Activated T-cell treated with anti-CD3 and anti-CD28 coated beads, Interleukin-2, amount 50 U/mL, for 24 hours (primary cell): ENCODE results near the gene C1S.
A peak's percentile ranks its signal among the peaks of the same experiment; 100 is the strongest.

ENCODE experiments used
- DNase-seq: peaks from one replicate; pipeline ENCODE4 v3.0.0-alpha.2; 2020
- H3K27ac Mint-ChIP-seq: 2 replicates; pipeline ENCODE4 v1.8.0; 2020; ENCODE audit warnings: mild to moderate bottlenecking, mixed read lengths
- H3K27me3 Mint-ChIP-seq: 2 replicates; pipeline ENCODE4 v1.8.0; 2020; ENCODE audit warnings: mixed read lengths
- H3K36me3 Mint-ChIP-seq: 2 replicates; pipeline ENCODE4 v1.8.0; 2020; ENCODE audit warnings: low read depth, mixed read lengths
- H3K4me1 Mint-ChIP-seq: 2 replicates; pipeline ENCODE4 v1.8.0; 2020; ENCODE audit warnings: low read depth, mixed read lengths
- H3K4me3 Mint-ChIP-seq: 2 replicates; pipeline ENCODE4 v1.8.0; 2020; ENCODE audit warnings: mild to moderate bottlenecking, moderate library complexity, mixed read lengths
- H3K9me3 Mint-ChIP-seq: 2 replicates; pipeline ENCODE4 v1.8.0; 2020; ENCODE audit warnings: mixed read lengths

The C1S gene

DNA sequence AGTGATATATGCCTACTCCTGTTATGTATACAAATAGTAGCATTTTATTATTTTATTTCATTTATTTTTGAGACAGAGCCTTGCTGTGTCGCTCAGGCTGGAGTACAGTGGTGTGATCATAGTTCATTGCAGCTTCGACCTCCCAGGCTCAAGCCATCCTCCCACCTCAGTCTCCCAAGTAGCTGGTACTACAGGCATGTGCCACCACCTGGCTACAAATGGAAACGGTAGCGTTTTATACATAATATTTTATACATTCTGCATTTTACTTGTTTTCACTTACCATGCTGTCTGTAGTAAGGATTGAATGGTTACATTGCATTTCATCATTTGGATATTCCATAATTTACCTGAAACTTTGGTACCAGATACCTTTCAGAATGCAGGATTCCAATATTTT, 17.6 kb downstream of the C1S start:
- H3K4me3 Mint-ChIP-seq = no peak overlapping the region
- H3K27ac Mint-ChIP-seq = no peak overlapping the region
- peaks cover 2% of the 10 kb centered on the region for H3K9me3 Mint-ChIP-seq
- no peak for DNase-seq
- no peaks in the 10 kb centered on the region for H3K27me3 Mint-ChIP-seq
- no peaks in the 10 kb centered on the region for H3K4me1 Mint-ChIP-seq
- no peaks in the 10 kb centered on the region for H3K36me3 Mint-ChIP-seq

DNA sequence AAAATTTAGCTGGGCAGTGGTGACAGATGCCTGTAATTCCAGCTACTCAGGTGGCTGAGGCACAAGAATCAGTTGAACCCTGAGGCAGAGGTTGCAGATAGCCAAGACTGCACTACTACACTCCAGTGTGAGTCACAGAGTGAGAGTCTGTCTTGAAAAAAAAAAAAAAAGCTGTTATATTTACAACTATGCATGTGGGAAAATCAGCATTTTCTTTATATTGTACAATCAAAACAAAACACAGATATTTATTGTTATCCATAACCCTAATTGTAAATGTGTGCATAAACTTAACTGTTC, 19.3 kb downstream of the C1S start:
- DNase-seq = no peak
- H3K36me3 Mint-ChIP-seq = no peaks in the 10 kb centered on the region
- H3K27ac Mint-ChIP-seq = no peak overlapping the region
- H3K4me3 Mint-ChIP-seq = no peak overlapping the region
- H3K27me3 Mint-ChIP-seq = no peaks in the 10 kb centered on the region
- H3K4me1 Mint-ChIP-seq = no peaks in the 10 kb centered on the region
- peaks cover 5% of the 10 kb centered on the region for H3K9me3 Mint-ChIP-seq

DNA sequence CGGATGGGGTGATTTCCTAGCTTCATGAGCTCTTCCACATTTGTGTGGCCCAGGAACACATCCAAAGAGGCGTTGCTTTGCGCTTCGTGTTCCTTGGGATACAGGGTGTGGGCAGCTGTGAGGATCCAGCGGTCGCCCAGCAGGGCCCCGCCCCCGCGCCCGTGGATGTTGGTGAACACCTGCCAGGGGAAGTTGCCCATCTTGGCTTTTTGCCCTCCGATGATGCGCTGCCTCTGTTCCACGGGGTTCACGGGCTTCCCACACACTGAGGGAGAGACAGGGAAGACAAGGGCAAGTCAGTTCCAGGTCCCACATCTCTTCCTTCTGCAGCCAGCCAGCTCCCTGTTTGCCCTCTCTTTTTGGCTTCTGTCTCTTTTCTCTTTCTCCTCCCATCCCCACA, 20.5 kb downstream of the C1S start:
- no peaks in the 10 kb centered on the region for H3K36me3 Mint-ChIP-seq
- H3K27me3 Mint-ChIP-seq = no peaks in the 10 kb centered on the region
- H3K27ac Mint-ChIP-seq = no peak overlapping the region
- no peaks in the 10 kb centered on the region for H3K4me1 Mint-ChIP-seq
- no peak for DNase-seq
- H3K9me3 Mint-ChIP-seq = peaks cover 5% of the 10 kb centered on the region
- H3K4me3 Mint-ChIP-seq = no peak overlapping the region

DNA sequence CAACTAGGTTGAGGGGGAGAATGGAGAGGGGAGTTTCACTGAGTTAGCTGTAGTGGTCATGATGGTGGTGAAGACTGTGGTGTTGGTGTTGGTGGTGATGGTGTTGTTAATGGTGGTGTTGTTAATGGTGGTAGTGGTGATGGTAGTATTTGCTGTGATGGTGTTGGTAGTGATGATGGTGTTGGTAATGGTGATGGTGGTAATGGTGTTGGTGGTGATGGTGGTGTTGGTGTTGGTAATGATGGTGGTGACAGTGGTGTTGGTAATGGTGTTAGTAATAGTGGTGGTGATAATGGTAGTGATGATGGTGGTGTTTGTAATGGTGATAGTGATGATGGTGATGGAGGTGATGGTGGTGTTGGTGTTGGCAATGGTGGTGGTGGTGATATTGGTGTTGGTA, 22.6 kb downstream of the C1S start:
- H3K4me1 Mint-ChIP-seq = no peaks in the 10 kb centered on the region
- no peak overlapping the region for H3K27ac Mint-ChIP-seq
- H3K36me3 Mint-ChIP-seq = no peaks in the 10 kb centered on the region
- H3K4me3 Mint-ChIP-seq = no peak overlapping the region
- H3K27me3 Mint-ChIP-seq = no peaks in the 10 kb centered on the region
- DNase-seq = no peak
- peaks cover 5% of the 10 kb centered on the region for H3K9me3 Mint-ChIP-seq

DNA sequence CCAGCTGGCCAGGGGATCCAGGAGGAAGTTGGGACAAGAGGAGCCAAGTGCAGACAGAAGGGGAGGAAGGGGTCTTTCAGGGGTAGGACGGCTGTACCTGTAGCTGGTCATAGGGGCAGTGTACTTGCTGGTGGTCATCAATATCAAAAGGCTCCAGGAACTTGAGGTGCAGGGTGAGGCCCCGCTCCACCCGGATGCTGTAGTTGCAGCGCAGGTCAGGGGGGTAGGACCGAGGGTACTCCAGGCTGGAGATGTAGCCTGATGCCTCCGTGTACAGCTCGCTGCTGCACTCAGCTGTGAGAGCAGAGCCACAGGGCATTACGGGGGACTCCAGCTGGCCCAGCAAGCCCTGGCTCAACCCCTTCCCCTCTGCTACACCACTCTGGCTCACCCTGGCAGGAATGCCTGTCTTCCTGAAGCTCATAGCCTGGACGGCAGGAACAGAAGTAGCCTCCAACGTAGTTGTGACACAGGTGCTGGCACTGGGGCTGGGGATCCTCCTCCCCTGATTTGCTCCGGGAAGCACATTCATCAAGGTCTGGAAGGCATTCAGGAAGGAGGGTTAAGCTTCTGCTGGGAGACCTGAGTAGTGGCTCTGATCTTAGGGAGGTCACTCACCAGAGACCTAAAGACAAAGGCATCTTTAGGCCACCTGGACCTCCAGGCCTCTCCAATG, 28.8 kb downstream of the C1S start:
- Mint-ChIP-seq H3K27ac (no peak overlapping the region), H3K9me3 (no peaks in the 10 kb centered on the region), H3K4me3 (no peak overlapping the region), H3K4me1 (peaks cover 9% of the 10 kb centered on the region), H3K27me3 (peaks cover 2% of the 10 kb centered on the region), H3K36me3 (no peaks in the 10 kb centered on the region)
- DNase-seq = no peak

DNA sequence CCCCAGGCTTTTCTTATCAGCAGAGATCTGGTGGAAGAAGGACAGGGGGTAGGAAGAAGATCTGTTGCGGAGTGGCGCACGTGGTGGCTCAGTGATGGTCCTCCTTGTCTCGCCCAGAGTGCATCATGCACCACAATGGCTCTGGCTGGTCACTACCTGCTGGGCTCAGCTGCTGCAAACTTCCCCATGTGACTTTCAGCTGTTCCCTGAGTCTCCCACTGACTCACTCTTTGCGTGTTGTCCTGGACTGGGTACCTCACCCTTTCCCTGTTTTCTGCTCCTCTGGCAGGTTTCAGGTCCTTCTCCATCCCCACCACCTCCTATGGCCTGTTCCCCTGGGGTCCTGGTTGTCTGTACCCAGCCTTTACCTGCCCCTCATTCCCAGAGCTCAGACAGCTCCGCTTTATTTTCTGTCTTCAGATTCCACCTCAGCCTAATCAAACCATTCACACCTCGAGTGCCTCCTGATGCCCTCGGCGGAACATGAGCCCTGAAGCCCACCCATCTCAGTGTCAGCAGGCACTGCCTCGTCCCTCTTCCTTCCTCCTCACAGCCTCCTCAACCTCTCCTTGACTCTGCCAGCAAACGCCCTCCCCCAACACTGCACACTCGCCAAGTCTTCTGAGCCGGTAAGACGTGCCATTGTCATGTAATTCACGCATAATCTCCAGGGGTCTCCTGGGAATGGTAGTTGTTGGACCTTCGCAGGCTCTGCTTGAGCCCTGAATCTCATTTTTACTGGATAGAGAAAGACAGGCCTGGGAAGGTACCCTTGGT, 29.9 kb downstream of the C1S start:
- H3K4me1 Mint-ChIP-seq = peaks cover 9% of the 10 kb centered on the region
- no peak overlapping the region for H3K27ac Mint-ChIP-seq
- DNase-seq = no peak
- no peak overlapping the region for H3K4me3 Mint-ChIP-seq
- peaks cover 2% of the 10 kb centered on the region for H3K27me3 Mint-ChIP-seq
- no peaks in the 10 kb centered on the region for H3K9me3 Mint-ChIP-seq
- no peaks in the 10 kb centered on the region for H3K36me3 Mint-ChIP-seq

DNA sequence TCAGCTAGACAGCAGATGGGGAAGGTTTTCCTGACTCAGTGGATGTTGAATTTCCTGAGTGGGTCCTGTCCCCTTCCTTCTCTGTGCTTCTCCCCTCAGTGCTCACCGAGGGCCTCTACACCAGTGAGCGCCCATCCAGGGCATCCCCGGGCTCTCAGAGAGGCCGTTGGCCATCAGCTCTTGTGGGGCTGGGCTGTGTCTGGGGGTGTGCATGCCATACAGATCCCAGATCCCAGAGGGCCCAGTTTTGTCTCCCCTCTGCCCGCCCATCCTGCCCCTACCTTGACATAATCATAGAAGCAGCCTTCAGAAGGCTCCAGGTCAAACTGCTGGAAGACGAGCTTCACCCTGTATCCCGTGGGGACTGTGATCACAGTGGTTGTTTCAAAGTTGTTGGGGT, 30.7 kb downstream of the C1S start:
- no peak for DNase-seq
- Mint-ChIP-seq H3K4me1 (peaks cover 9% of the 10 kb centered on the region), H3K4me3 (no peak overlapping the region), H3K36me3 (no peaks in the 10 kb centered on the region), H3K27ac (no peak overlapping the region), H3K27me3 (peaks cover 2% of the 10 kb centered on the region), H3K9me3 (no peaks in the 10 kb centered on the region)

DNA sequence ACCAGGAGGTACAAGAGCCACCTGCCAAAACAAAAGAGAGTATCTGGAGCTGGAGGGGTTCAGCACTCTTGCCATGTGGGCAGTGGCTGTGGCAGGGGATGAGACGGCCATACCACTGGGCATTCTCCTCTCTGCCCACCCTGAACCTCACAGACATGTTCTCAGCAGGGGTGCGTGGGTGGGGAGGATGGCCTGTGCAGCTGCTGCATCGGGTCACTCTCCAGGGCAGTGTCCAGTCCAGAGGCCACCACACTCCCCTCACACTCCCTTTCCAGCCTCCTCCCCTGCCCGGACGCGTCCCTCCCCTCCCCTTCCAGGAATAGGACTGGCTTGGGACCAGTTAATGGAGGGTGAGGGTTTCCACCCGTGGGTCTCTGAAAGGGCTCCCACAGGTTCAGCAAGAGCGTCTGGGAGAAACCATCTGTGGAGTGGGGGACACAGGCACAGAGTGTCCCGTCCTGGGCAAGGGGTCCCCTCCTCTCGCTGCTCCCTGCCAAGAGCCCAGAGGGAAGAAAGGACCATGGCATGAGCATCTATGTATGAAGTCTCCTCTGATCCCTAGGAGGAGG, 31.2 kb downstream of the C1S start:
- H3K4me1 Mint-ChIP-seq = peaks cover 9% of the 10 kb centered on the region
- peak overlapping the region; percentile 78 for H3K4me3 Mint-ChIP-seq
- DNase-seq = no peak
- peaks cover 2% of the 10 kb centered on the region for H3K27me3 Mint-ChIP-seq
- H3K9me3 Mint-ChIP-seq = no peaks in the 10 kb centered on the region
- H3K36me3 Mint-ChIP-seq = no peaks in the 10 kb centered on the region
- H3K27ac Mint-ChIP-seq = peak overlapping the region; percentile 85

DNA sequence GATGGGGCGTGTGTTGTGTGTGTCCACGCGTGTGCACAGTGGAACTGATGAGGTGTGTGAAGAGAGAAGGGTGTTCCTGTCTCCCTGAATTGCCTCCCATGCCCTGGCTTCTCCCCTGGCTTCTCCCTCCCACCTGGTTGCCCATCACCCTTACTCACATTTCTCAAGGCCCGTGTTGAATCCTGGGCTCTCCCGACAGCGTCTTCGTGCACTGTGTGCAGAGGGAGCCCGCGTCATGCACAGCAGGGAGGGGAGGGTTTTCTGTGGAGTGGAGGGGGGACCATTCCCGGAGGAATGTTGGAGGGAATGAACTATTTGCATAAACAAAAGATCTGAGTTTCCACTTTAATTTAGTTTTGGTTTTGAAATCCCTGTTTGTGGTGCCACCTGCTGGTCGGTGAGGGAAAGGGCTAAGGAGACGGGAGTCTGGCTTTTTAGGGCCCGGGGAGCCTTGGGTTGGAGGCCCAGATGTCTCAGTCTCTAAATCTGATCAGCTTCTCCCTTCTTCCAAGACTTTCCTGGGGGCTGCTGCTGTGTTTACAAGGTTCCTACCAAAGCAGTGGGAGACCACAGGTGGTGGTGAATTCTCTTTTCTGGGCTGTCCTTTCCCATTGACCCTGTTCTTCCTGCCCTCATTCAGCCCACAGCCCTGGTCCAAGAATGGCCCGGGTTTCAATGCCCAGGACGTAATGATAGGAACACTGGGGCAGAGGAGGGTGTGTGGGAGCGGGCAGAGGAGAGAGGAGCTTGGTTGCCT, 31.9 kb downstream of the C1S start, which contains the start of gene C1R:
Gene C1R, minus strand, starts transcription at position 217 of the 757 bp plus-strand sequence. Its CDS starts 57 bp downstream, at position 160.
- peak within 1 kb of the TSS; percentile 78 for H3K4me3 Mint-ChIP-seq
- H3K36me3 Mint-ChIP-seq = no peaks in the 10 kb centered on the region
- H3K27ac Mint-ChIP-seq = peak within 1 kb of the TSS; percentile 85
- H3K4me1 Mint-ChIP-seq = peaks cover 9% of the 10 kb centered on the region
- DNase-seq = peak; percentile 79
- H3K27me3 Mint-ChIP-seq = peaks cover 2% of the 10 kb centered on the region
- H3K9me3 Mint-ChIP-seq = no peaks in the 10 kb centered on the region

DNA sequence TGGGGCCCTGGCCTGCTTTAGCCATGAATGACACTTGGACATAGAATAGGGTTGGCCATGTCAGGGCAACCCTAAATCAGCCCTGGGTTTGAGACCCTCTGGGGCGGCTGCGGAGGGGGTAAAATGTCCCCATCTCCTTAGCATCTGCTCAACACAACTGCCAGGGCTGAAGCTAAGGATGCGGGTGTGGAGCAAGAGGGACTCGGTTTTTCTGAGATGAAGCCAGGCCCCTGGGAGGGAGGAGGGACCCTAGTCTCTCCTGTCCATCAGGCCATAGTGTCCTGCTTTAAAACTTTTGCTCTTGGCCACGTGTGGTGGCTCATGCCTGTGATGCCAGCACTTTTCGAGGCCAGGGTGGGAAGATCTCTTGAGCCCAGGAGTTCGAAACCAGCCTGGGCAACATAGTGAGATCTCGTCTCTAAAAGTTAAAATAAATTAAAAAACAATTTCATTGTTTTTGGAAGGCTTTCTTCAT, 32.5 kb downstream of the C1S start:
- peaks cover 2% of the 10 kb centered on the region for H3K27me3 Mint-ChIP-seq
- no peak for DNase-seq
- H3K4me3 Mint-ChIP-seq = no peak overlapping the region
- H3K27ac Mint-ChIP-seq = no peak overlapping the region
- H3K36me3 Mint-ChIP-seq = peaks cover 2% of the 10 kb centered on the region
- no peaks in the 10 kb centered on the region for H3K9me3 Mint-ChIP-seq
- peaks cover 9% of the 10 kb centered on the region for H3K4me1 Mint-ChIP-seq

DNA sequence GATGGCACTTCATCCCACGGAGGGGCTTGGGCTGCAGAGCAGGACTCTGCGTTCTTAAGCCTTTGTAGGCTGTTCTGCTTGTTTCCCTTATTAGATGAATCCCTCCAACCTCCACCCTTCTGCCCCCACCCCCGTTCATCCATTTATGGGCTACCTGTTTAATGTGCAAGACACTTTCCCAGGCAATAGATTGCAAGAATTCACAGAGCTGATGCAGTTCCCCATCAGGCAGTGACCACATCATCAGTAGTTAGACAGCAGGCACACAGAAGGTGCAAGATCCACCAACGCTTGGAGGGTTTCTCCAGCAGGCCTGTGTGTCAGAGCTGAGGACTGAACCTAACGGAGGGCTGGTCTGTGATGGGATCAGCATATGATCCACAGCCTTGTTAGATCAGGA, 33.0 kb downstream of the C1S start:
- Mint-ChIP-seq H3K27me3 (peaks cover 2% of the 10 kb centered on the region), H3K27ac (no peak overlapping the region), H3K9me3 (no peaks in the 10 kb centered on the region), H3K4me3 (no peak overlapping the region), H3K4me1 (peaks cover 9% of the 10 kb centered on the region), H3K36me3 (peaks cover 7% of the 10 kb centered on the region)
- DNase-seq = no peak

DNA sequence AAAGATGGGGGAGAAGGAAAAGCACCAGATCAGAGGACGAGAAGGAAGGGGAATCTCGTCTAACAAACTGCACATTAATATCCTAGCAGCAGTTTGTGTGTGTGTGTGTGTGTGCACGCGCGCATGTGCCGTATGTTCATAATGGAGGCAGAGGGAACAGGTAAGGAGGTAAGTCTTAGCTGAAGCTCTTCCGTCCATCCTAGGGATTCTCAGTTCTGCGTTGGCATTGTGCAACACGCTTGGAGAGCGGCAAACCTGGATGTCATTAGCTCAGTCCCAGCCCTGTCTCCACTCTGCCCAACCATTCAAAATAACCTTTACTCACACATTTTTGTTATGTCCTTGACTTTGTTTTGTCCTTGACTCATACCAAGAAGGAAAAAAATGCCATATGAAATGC, 33.4 kb downstream of the C1S start:
- H3K27ac Mint-ChIP-seq = no peak overlapping the region
- peaks cover 9% of the 10 kb centered on the region for H3K4me1 Mint-ChIP-seq
- H3K4me3 Mint-ChIP-seq = no peak overlapping the region
- no peaks in the 10 kb centered on the region for H3K9me3 Mint-ChIP-seq
- peaks cover 10% of the 10 kb centered on the region for H3K36me3 Mint-ChIP-seq
- H3K27me3 Mint-ChIP-seq = peaks cover 2% of the 10 kb centered on the region
- no peak for DNase-seq

DNA sequence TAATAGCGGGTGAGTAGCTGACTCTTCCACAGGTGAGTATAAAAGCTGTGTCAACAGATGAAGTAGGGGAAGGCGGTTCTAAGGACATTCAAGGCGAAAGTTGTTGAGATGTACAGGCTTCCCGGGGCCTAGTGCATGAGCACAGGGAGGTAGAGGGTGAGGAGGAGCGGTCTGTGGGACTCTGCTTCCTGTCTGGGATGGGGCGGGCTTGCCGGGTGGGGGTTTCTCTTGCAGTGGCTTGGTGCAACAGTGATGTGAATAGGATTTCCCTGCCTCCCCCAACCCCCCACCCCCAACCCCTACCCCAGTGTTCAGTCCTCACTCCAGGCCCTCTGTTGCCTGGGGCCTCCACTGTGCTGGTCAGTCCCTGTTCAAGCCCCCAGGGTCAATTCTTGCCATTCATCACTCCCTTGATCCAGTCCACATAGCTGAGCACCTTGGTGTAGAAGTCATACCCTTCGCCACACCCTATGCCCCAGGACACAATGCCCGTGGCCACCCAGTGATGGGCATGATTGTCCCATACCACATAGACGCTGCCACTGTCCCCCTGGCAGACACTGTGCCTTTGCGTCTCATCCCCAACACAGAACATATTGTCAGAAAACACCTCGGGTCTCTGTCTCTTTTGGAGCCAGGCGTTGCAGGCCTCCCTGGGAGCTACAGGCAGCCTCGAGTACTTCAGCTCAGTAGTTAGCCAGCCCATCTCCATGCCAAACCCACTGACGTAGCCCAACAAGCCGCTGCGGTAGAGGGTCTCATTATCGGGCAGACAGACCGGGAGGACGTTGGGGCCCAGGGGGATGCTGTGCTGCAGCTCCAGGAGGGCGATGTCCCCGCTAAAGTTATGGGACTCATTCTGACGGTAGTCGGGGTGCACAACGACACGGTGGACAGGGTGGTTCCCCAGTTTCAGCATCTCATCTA, 35.8 kb downstream of the C1S start:
- H3K27ac Mint-ChIP-seq = no peak overlapping the region
- peaks cover 9% of the 10 kb centered on the region for H3K4me1 Mint-ChIP-seq
- DNase-seq = no peak
- no peaks in the 10 kb centered on the region for H3K27me3 Mint-ChIP-seq
- H3K9me3 Mint-ChIP-seq = no peaks in the 10 kb centered on the region
- peaks cover 20% of the 10 kb centered on the region for H3K36me3 Mint-ChIP-seq
- no peak overlapping the region for H3K4me3 Mint-ChIP-seq

DNA sequence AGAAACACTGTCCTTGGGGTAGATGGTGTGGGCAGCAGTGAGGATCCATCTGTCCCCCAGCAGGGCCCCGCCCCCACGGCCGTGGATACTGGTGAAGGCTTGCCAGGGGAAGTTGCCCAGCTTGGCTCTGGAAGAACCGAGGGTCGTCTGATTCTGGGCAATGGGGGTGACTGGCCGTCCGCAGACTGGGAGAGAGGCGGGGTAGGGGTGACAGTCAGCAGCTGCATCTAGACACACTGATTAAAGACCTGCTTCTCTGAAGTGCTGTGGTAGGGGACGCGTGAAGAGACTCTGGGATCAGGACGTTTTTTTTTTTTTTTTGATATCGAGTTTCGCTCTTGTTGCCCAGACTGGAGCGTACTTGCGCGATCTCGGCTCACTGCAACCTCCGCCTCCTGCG, 36.5 kb downstream of the C1S start:
- Mint-ChIP-seq H3K4me3 (no peak overlapping the region), H3K4me1 (peaks cover 8% of the 10 kb centered on the region), H3K27me3 (no peaks in the 10 kb centered on the region), H3K36me3 (peaks cover 25% of the 10 kb centered on the region), H3K27ac (no peak overlapping the region), H3K9me3 (no peaks in the 10 kb centered on the region)
- DNase-seq = no peak
